Measurements from ENCODE around the gene SLC25A38. TPM values are rescaled to one million over a fixed set of nuclear protein-coding genes. Genes with fewer than 3 reads are reported as not detected.
"Not testable (repeated sequence)": the region's sequence is repeated elsewhere in the genome, so short reads cannot be mapped to it uniquely, and the experiment has no call there.

SLC25A38 gene
- total and polyA plus RNA-seq, 10 of the 15 experiments (the other 5 are each of a cell fraction or from before 2014, with no cell fraction given) = 15.2 to 55.2 (median 39.2) TPM

DNA sequence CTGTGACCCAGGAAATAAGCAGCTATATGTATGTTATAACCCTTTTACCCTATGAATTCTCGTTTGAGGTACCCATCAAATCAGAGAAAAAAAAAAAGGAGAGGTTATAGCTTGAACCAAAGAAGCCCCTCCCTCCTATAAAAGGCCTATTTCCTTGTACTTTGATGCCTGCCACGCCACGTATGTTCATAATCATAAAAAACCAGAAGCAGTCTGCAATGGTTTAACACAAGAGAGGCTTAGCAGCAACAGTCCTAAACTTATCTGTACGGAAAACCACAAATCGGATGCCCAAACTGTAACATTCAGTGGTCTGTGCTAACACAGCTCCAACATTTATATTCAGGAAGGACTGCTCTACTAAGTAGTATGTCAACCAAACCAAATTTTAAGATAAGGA lies 32.5 kb upstream of the SLC25A38 start:
- H3K79me2 ChIP-seq (ENCODE audit: control insufficient read depth, insufficient read depth, low read length) = no peaks in the 10 kb centered on the region
- no peaks in the 10 kb centered on the region for H3K9me3 ChIP-seq (replicated peaks; ENCODE audit: control insufficient read depth, insufficient read depth, low read length)
- no peaks in the 10 kb centered on the region for H4K20me1 ChIP-seq (ENCODE audit: control insufficient read depth, insufficient read depth)
- ChIA-PET CTCF (interaction anchor here (0.9 kb wide), 1 partner anchor 59 kb away, joined by 4 read pairs; no protein-coding TSS in a partner anchor), POLR2A (interaction anchor here (0.7 kb wide), 1 partner anchor 9 kb away, joined by 3 read pairs; no protein-coding TSS in a partner anchor), RAD21 (ENCODE audit: unreplicated experiment) (interaction anchor here (1.3 to 1.7 kb wide), 3 partner anchors 27 to 58 kb away, joined by 3 to 5 read pairs (median 3); no protein-coding TSS in a partner anchor), SMC1A (ENCODE audit: uncharacterized antibody, unreplicated experiment) (interaction anchor here (0.6 to 2.5 kb wide), 5 partner anchors 9 to 48 kb away, joined by 3 to 10 read pairs (median 3); no protein-coding TSS in a partner anchor)
- DNase-seq (ENCODE audit: low read depth, low spot score) (no peak), FAIRE-seq (no peak), ATAC-seq (no peak)
- BruUV-seq (replicated peaks) = no TSS peak
- H3K27me3 ChIP-seq (replicated peaks in 1 of 2; ENCODE audit: control insufficient read depth in 2 of 2, insufficient read depth in 2 of 2, low read length in 1 of 2) = no peaks in the 10 kb centered on the region
- TF ChIP-seq FOXK2 (IDR thresholded peaks at IDR 0.05) (no peak), NFIC (IDR thresholded peaks at IDR 0.05; ENCODE audit: low read depth, low read length) (no peak), NR2C2 (IDR thresholded peaks at IDR 0.05; ENCODE audit: borderline replicate concordance, control insufficient read depth, insufficient read length, low read depth) (no peak), CBX3 (IDR thresholded peaks at IDR 0.05; ENCODE audit: borderline replicate concordance, low read depth) (no peak), RFX5 (IDR thresholded peaks at IDR 0.05; ENCODE audit: low read depth, low read length) (no peak), LARP7 (IDR thresholded peaks at IDR 0.05) (no peak), MEF2A (IDR thresholded peaks at IDR 0.05; ENCODE audit: insufficient read depth, low read depth, low read length) (no peak)
- TF ChIP-seq, protein P1, sequence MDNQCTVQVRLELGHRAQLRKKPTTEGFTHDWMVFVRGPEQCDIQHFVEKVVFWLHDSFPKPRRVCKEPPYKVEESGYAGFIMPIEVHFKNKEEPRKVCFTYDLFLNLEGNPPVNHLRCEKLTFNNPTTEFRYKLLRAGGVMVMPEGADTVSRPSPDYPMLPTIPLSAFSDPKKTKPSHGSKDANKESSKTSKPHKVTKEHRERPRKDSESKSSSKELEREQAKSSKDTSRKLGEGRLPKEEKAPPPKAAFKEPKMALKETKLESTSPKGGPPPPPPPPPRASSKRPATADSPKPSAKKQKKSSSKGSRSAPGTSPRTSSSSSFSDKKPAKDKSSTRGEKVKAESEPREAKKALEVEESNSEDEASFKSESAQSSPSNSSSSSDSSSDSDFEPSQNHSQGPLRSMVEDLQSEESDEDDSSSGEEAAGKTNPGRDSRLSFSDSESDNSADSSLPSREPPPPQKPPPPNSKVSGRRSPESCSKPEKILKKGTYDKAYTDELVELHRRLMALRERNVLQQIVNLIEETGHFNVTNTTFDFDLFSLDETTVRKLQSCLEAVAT (IDR thresholded peaks at IDR 0.05) = no peak
- TF ChIP-seq, protein P2, sequence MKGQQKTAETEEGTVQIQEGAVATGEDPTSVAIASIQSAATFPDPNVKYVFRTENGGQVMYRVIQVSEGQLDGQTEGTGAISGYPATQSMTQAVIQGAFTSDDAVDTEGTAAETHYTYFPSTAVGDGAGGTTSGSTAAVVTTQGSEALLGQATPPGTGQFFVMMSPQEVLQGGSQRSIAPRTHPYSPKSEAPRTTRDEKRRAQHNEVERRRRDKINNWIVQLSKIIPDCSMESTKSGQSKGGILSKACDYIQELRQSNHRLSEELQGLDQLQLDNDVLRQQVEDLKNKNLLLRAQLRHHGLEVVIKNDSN (IDR thresholded peaks at IDR 0.05; ENCODE audit: borderline replicate concordance, extremely low read length, insufficient read depth, low read depth, low read length) = no peak
- H3K4me1 ChIP-seq (ENCODE audit: control insufficient read depth, insufficient read depth, low read length) = peaks cover 17% of the 10 kb centered on the region
- 75% methylated on average over 5 of the region's 5 CpGs for WGBS (ENCODE audit: insufficient coverage, insufficient replicate concordance, low lambda C conversion rate, missing lambda C conversion rate)
- intact Hi-C loops (cut with micrococcal nuclease; ENCODE audit: unreplicated experiment) = no loop called here
- in situ Hi-C loops (cut with MboI) = no loop called here
- H3K9ac ChIP-seq (ENCODE audit: control insufficient read depth, insufficient read depth, low read length) = no peak overlapping the region
- no peak overlapping the region for H3K4me2 ChIP-seq (ENCODE audit: control insufficient read depth, insufficient read depth)
- H2AFZ ChIP-seq (ENCODE audit: control insufficient read depth, low read depth, low read length) = no peak overlapping the region
- no peak overlapping the region for H3K27ac ChIP-seq (ENCODE audit: control insufficient read depth, insufficient read depth)
- H3K4me3 ChIP-seq = no peak overlapping the region
- H3K36me3 ChIP-seq (ENCODE audit: control insufficient read depth in 2 of 2, insufficient read depth in 2 of 2, low read length in 1 of 2) = no peaks in the 10 kb centered on the region

DNA sequence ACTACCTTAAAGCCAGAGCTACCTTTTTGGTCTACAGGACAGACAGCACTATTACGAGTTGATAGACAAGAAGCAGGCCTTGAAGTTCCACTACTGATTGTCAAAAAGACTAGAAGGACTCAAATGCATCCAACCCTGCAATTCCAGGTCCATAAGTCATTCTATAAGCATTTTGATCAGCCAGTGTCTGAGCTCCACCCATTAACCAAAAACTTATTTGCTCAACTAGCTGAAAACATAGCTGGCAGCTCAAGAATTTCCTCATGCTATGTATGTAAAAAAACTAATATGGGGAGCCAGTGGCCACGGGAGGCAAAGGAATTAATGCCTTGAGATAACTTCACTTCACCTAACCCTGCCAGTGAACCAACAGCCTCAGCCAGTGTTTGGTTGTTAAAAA lies 32.0 kb upstream of the SLC25A38 start:
- H3K9ac ChIP-seq (ENCODE audit: control insufficient read depth, insufficient read depth, low read length); in situ Hi-C loops (cut with MboI); DNase-seq (ENCODE audit: low read depth, low spot score); H3K27ac ChIP-seq (ENCODE audit: control insufficient read depth, insufficient read depth); ATAC-seq; H3K36me3 ChIP-seq (ENCODE audit: control insufficient read depth in 2 of 2, insufficient read depth in 2 of 2, low read length in 1 of 2); H3K4me2 ChIP-seq (ENCODE audit: control insufficient read depth, insufficient read depth); H3K9me3 ChIP-seq (replicated peaks; ENCODE audit: control insufficient read depth, insufficient read depth, low read length); BruUV-seq (replicated peaks); H3K79me2 ChIP-seq (ENCODE audit: control insufficient read depth, insufficient read depth, low read length); FAIRE-seq; H2AFZ ChIP-seq (ENCODE audit: control insufficient read depth, low read depth, low read length); H3K4me3 ChIP-seq; H3K27me3 ChIP-seq (replicated peaks in 1 of 2; ENCODE audit: control insufficient read depth in 2 of 2, insufficient read depth in 2 of 2, low read length in 1 of 2); H4K20me1 ChIP-seq (ENCODE audit: control insufficient read depth, insufficient read depth); intact Hi-C loops (cut with micrococcal nuclease; ENCODE audit: unreplicated experiment): not testable (repeated sequence)
- 42% methylated on average over 2 of the region's 2 CpGs for WGBS (ENCODE audit: insufficient coverage, insufficient replicate concordance, low lambda C conversion rate, missing lambda C conversion rate)
- ChIA-PET RAD21 (ENCODE audit: unreplicated experiment) (interaction anchor here (1.3 to 1.7 kb wide), 3 partner anchors 27 to 59 kb away, joined by 3 to 5 read pairs (median 3); no protein-coding TSS in a partner anchor), POLR2A (interaction anchor here (0.7 kb wide), 1 partner anchor 9 kb away, joined by 3 read pairs; no protein-coding TSS in a partner anchor), CTCF (interaction anchor here (0.9 kb wide), 1 partner anchor 59 kb away, joined by 4 read pairs; no protein-coding TSS in a partner anchor), SMC1A (ENCODE audit: uncharacterized antibody, unreplicated experiment) (interaction anchor here (0.6 to 2.5 kb wide), 6 partner anchors 8 to 135 kb away, joined by 3 to 10 read pairs (median 3); no protein-coding TSS in a partner anchor)
- H3K4me1 ChIP-seq (ENCODE audit: control insufficient read depth, insufficient read depth, low read length) = peaks cover 14% of the 10 kb centered on the region
